Prostate gland (tissue), 2 donors: ENCODE results near the gene ITGA3. TPM values are rescaled to one million over a fixed set of nuclear protein-coding genes. Genes with fewer than 3 reads are reported as not detected.

Experiments used
- DNase-seq: peaks from one replicate; pipeline ENCODE4 v3.0.0-alpha.2; 2019; ENCODE audit warnings: low spot score
- H3K27ac ChIP-seq, 2 donors: fragments of 200-600 bp; sonication (generic); 2 replicates each; pipeline ENCODE4 v1.5.1; 2017 to 2019
- H3K27me3 ChIP-seq: fragments of 200-600 bp; sonication (generic); replicated peaks from 2 replicates; pipeline ENCODE4 v1.5.1; 2019; ENCODE audit not compliant: insufficient read depth
- H3K36me3 ChIP-seq, 2 donors: fragments of 200-600 bp; sonication (generic); 1 replicate in 1 of 2; 2 replicates in 1 of 2; pipeline versions ENCODE4 v1.5.1 to v1.8.1; 2017 to 2019
- H3K4me1 ChIP-seq: fragments of 200-600 bp; sonication (generic); replicated peaks from 2 replicates; pipeline ENCODE4 v1.5.1; 2019
- H3K4me3 ChIP-seq, 2 donors: fragments of 200-600 bp; sonication (generic); 2 replicates each; pipeline ENCODE4 v1.5.1; 2017 to 2019
- H3K9me3 ChIP-seq: fragments of 200-600 bp; sonication (generic); 2 replicates; pipeline ENCODE4 v1.5.1; 2017
- CTCF ChIP-seq, 4 experiments: fragments of 200-600 bp in 2 of 4; fragments of 450-650 bp in 2 of 4; sonication (generic) in 2 of 4; IDR thresholded peaks; 1 replicate in 3 of 4; 2 replicates in 1 of 4; pipeline ENCODE4 v1.5.1; 2016 to 2019; ENCODE audit warnings: antibody characterized with exemption in 4 of 4, mild to moderate bottlenecking in 2 of 4, moderate library complexity in 2 of 4
- POLR2A ChIP-seq: fragments of 450-650 bp; IDR thresholded peaks from one replicate; pipeline ENCODE4 v1.6.1; 2016; ENCODE audit warnings: antibody characterized with exemption, mild to moderate bottlenecking
- POLR2AphosphoS5 ChIP-seq: sonication (generic); formaldehyde crosslinking; IDR thresholded peaks from one replicate; pipeline ENCODE4 v1.6.1; 2017; ENCODE audit warnings: antibody characterized with exemption
- WGBS: methylation state at CpG from one replicate; pipeline ENCODE4 v1.1.5; 2018; 5-methylcytosine and 5-hydroxymethylcytosine counted together
- intact Hi-C: fragments of 100-400 bp; cut with DNase I; formaldehyde crosslinking; loops from one replicate; pipeline ENCODE4 v1.14.2; 2022
- total RNA-seq, 2 donors: library from RNA; depleted of rRNA; stranded (reverse); fragments of >200 nt; gene quantifications; one replicate each; pipeline ENCODE4 v1.1.0, GENCODE V29; 2016

The ITGA3 gene
- total RNA-seq, 2 donors from 2014 or later = 67.0 to 71.3 TPM

- Histone ChIP-seq H3K4me1 (no peaks in the 10 kb centered on the region), H3K27me3 (no peaks in the 10 kb centered on the region), H3K4me3 (no peak overlapping the region), H3K27ac (no peak overlapping the region), H3K9me3 (no peaks in the 10 kb centered on the region), H3K36me3 (peaks cover 0 to 6% of the 10 kb centered on the region in 2 donors)
- TF ChIP-seq POLR2A = no peak
- TF ChIP-seq CTCF (IDR thresholded peaks at IDR 0.05) = peak; percentile 88 to 94 (median 94)
- peak; percentile 26 for TF ChIP-seq POLR2AphosphoS5
- DNase-seq = peak; percentile 53
- 58% methylated on average over 9 of the region's 10 CpGs for WGBS
- intact Hi-C loops = loop anchor here (1.0 to 10.0 kb wide), 2 partner anchors 60 to 523 kb away; no protein-coding TSS in a partner anchor
These were observed 31.5 kb downstream of the ITGA3 start for GRCh38 chr17:50087246-50087911.

- intact Hi-C loops = loop anchor here (1.0 to 10.0 kb wide), 2 partner anchors 61 to 523 kb away; no protein-coding TSS in a partner anchor
- Histone ChIP-seq H3K36me3 (peaks cover 0 to 6% of the 10 kb centered on the region in 2 donors), H3K27me3 (no peaks in the 10 kb centered on the region), H3K4me3 (no peak overlapping the region), H3K27ac (no peak overlapping the region), H3K4me1 (no peaks in the 10 kb centered on the region), H3K9me3 (no peaks in the 10 kb centered on the region)
- no peak for DNase-seq
- 75% methylated on average over 19 of the region's 19 CpGs for WGBS
- no peak for TF ChIP-seq POLR2A
- TF ChIP-seq CTCF (IDR thresholded peaks at IDR 0.05) = no peak
- TF ChIP-seq POLR2AphosphoS5 = no peak
These were observed 32.0 kb downstream of the ITGA3 start for GRCh38 chr17:50087912-50088405.

GRCh38 chr17:50088952-50089825 is 33.3 kb downstream of the ITGA3 start:
- no peak overlapping the region for H3K4me3 ChIP-seq
- peaks cover 0 to 6% of the 10 kb centered on the region in 2 donors for H3K36me3 ChIP-seq
- no peaks in the 10 kb centered on the region for H3K9me3 ChIP-seq
- DNase-seq = no peak
- TF ChIP-seq POLR2A (no peak), POLR2AphosphoS5 (no peak), CTCF (IDR thresholded peaks at IDR 0.05) (no peak)
- H3K27ac ChIP-seq = no peak overlapping the region
- no peaks in the 10 kb centered on the region for H3K27me3 ChIP-seq
- WGBS = 77% methylated on average over 25 of the region's 25 CpGs
- intact Hi-C loops = loop anchor here (10.0 kb wide), 1 partner anchor 524 kb away; no protein-coding TSS in a partner anchor
- H3K4me1 ChIP-seq = no peaks in the 10 kb centered on the region

GRCh38 chr17:50090071-50090470 is 34.2 kb downstream of the ITGA3 start:
- Histone ChIP-seq H3K9me3 (no peaks in the 10 kb centered on the region), H3K27ac (no peak overlapping the region), H3K27me3 (no peaks in the 10 kb centered on the region), H3K4me1 (no peaks in the 10 kb centered on the region), H3K4me3 (no peak overlapping the region), H3K36me3 (peaks cover 0 to 6% of the 10 kb centered on the region in 2 donors)
- DNase-seq = no peak
- intact Hi-C loops = loop anchor here (10.0 kb wide), 1 partner anchor 65 kb away; the partner anchor contains the start of gene PPP1R9B
- WGBS = 70% methylated on average over 6 of the region's 6 CpGs
- no peak for TF ChIP-seq CTCF (IDR thresholded peaks at IDR 0.05)
- TF ChIP-seq POLR2AphosphoS5 = no peak
- TF ChIP-seq POLR2A = no peak
